Activated CD8-positive, alpha-beta memory T cell treated with anti-CD3 and anti-CD28 coated beads for 36 hours (primary cell): ENCODE measurements around the gene PPFIBP1. TPM values are rescaled to one million over a fixed set of nuclear protein-coding genes. Genes with fewer than 3 reads are reported as not detected.

Source experiments
- CTCF ChIA-PET: fragments of 350-600 bp; sonication (Branson Sonifier 250); formaldehyde crosslinking; loops from one replicate; lab custom pipeline; 2021; ENCODE audit warnings: antibody characterized with exemption; lab: Charles Lee
- POLR2A ChIA-PET: fragments of 350-600 bp; sonication (Branson Sonifier 250); formaldehyde crosslinking; loops from one replicate; lab custom pipeline; 2021; ENCODE audit warnings: antibody characterized with exemption; lab: Charles Lee
- total RNA-seq, 2 experiments: library from RNA; stranded (reverse); gene quantifications; one replicate each; pipeline ENCODE4 v1.2.3, GENCODE V29; 2021

PPFIBP1 gene
- total RNA-seq, 2 experiments from 2014 or later, result 10.1 to 10.6 TPM

DNA sequence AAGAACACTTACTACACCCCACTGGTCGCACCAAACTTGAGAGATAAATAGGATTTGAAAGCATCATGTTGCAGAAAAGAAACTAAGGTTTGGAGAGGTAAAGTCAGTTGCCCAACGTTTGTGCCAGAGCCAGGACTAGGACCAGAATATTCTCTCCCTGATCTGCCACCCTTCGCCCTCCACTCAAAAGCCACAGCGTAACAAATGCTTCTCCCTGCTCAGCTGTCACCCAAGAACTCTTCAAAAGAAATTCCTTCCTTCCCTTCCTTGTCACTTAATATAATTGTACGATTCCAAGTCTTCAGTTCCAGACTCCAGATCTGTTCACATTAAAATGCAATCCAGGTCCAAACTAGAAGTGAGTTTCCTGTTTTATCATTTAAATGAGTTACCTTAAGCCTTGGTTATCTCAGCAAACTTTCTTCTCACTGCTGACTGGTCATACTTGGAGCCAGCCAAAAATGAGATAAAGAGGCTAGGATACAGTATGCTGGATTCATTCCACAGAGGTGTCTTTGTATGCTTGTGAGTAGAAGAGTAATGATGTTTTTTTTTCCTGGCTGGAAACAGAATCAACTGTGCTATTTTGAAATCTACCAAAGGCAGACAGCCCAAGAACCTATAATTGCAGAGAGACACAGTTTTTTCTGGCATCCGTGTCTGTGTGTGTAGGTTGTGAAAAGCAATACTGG lies 12.8 kb upstream of the PPFIBP1 start:
- ChIA-PET POLR2A (no interaction called here), CTCF (no interaction called here)

DNA sequence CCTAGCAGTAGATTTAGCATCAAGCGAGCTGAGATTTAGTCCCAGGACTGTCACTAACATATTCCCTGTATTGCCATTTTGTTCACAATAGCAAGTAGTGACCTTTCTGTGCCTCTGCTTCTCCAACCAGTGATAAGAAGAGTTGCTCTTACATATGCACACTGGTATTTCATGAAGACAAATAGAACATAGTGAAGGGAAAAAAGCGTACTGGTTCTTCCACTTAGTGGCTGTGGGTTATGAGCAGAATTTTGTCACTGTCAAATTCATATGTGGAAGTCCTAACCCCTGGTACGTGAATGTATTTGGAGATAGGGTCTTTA lies 12.3 kb upstream of the PPFIBP1 start:
- POLR2A ChIA-PET, result no interaction called here
- CTCF ChIA-PET, result no interaction called here

DNA sequence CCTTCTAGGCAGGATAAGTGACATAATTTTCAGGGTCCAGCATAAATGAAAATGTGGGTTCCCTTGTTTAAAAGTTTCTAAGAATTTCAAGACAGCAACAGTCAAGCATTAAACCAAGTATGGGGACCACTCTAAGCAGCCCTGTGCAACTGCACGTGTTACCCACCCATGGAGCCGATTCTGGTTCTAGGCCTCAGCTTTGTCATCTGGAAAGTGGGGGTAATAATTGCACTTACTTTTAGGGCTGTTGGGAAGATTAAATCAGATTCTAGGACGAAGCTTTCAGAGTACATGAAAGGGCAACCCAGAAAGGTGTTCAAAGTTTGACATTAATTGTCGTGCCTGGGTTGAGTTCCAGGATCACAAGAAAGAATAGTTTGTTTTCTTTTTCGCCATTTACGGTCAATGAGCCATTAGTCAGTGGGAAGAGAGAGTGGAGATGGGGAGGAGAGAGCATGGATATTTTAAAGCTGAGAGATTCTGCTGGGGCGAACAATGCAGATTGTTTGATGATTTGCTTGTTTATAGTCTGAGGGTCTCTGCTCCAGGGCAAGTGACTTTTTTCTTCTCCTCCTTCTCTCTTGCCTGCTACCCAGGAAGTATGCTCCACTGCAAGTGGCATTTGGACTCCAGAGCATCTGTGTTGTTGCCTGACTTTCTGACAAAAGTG lies 10.7 kb upstream of the PPFIBP1 start:
- CTCF ChIA-PET, result no interaction called here
- POLR2A ChIA-PET, result no interaction called here

DNA sequence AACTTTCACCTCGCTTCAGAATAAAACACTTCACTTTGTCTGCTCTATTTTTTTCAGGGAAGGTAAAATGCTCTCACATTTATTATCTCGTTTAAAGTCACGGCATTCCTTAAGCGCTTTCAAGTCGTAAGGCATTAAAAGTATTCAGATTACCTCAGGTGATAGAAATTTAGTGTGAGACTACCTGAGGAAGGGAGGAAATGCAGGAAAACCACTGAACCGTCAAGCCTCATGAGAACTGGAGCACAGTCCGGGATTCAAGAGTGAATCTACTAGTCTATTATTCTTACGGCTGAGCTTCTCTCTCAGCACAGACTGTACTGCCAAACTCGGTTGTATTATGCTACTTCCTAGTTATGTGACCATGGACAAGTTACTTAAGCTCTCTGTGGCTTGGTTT lies 8.3 kb upstream of the PPFIBP1 start:
- POLR2A ChIA-PET, result no interaction called here
- CTCF ChIA-PET, result no interaction called here

DNA sequence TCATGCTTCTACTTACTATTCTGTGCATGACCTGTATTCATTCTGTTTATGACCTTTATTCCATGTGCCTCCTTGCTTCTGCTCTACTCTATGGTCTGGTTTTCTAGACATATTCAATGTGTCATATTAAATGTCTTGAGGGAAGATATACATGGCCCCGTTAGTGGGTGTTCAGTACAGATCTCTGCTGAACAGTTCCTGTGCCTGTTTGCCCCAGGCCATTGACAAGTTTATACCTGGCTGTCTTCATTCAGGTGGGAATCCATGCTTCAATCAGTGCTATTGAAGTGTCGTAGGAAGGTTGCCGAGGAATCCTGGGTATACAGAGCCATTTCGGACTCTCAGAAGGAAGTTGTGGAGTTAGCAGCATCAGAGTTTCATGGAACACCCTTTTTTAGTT lies 7.4 kb upstream of the PPFIBP1 start:
- ChIA-PET CTCF (no interaction called here), POLR2A (no interaction called here)

DNA sequence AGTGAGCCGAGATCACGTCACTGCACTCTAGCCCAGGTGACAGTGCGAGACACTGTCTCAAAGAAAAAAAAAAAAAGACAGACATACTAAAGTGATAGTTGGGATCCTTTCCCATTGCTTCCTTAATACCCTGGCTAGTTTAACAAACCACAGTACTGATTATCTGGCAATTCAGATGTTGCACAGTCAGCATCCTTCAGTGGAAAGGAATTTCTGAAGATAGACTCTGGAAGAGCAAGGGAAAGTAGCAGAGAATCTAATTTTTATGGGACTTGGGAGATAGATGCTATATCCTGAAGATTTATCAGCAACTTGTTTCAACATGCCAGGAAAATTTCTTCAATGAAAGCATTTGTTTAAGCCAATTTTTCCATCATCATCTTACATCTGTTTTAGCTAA lies 6.5 kb upstream of the PPFIBP1 start:
- ChIA-PET POLR2A (no interaction called here), CTCF (no interaction called here)

DNA sequence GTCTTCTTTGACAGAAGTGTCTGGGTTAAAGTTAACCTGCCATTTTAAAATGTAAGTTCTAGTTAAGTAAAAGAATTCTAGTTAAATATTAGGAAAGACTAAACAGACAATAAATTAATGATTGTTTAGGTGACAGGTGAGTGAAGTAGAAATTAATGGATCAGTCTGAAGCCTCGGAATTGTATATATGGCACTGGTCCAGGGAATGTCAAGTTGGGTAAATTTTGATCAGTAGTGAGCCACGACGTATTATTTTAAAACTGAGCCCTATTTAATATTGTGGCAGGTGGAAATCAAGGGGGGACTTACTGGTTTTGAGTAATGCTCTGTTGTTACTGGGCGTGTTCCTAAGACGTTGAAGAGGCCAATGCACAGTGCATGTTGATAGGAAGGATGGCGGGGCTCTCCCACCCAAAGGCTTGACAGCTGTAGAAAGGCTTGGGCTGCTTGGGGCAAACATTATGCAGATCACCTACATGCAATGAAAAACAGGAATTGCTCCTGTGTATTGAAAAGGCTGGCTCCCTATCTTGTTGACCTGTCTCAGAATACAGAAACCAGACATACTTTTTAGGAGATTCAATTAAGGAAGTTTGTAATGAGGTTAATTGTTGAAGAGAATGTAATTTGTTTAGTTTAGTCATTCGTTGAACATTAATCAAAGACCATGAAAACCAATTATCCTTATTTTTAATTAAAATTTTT lies 5.9 kb upstream of the PPFIBP1 start:
- ChIA-PET CTCF (no interaction called here), POLR2A (no interaction called here)

DNA sequence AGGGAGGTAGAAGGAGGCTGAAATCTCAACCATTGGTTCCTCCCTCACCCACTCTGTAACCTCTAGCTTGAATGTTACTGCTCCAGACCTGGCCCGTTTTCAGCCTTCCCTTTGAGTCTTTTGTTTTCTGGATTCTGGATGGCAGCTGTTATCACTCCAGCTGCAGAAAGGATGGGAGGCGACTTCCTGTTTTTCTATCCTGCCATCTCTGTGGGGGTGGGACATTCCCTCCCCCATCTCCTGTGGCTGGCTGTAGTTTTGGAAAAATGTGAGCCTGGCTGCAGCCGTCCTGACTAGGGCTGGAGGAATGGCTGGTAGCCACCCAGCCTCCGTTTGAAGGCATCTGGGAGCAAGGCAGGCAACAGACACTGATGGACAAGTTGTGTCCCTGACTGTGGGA lies 2.9 kb upstream of the PPFIBP1 start:
- ChIA-PET POLR2A (no interaction called here), CTCF (no interaction called here)

DNA sequence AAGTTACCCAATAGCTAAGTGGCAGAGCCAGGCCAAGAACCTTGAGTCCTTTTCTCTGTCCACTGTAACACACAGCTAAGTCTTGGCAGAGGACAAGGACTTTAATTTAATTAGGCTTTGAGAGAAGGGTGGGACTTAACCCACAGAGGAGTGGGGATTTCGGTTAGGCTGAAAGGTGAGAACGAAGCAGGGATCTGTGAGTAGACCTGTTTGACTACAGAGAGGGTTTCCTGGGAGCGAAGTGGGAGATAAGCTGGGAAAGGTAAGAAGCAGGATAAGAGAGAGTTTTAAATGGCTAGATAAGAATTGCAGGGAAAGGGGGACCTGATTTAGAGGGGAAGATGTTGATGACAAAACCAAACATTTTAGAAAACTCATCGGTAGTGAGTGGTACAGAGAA lies 2.0 kb upstream of the PPFIBP1 start:
- ChIA-PET CTCF (no interaction called here), POLR2A (no interaction called here)

DNA sequence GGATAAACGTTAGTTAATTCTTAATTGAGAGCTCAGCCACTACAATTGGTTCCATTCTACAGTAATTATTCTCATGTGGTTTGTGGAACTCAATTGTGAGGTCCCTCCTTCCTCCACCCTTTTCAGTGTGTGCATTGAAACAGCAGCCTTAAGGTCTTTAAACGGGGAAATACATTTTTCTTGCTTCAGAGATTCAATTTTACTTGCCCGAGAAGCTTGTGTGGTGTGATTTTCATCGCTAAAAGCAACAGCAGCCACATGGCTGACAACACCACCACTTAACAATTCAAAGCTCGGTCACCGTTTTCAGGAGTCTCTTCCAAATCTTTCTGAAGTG lies 733 bp upstream of the PPFIBP1 start:
- CTCF ChIA-PET, result no interaction called here
- POLR2A ChIA-PET, result no interaction called here

DNA sequence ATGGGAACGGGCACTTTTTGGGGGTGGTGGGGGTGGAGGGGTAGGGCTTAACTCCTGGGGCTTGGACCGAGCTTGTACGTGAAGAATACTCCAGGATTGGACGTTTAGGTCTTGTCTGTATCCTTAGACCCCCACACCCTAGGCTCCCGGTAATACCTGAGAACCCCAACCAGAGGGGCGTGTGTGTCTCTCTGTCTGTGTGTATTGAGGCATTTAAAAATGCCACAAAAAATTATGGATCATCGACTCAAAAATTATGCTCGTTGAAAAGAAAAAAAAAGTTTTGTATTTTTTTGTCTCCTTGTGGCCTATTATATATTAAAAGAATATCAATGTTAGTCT lies 459 bp downstream of the PPFIBP1 start:
- ChIA-PET POLR2A (no interaction called here), CTCF (no interaction called here)

DNA sequence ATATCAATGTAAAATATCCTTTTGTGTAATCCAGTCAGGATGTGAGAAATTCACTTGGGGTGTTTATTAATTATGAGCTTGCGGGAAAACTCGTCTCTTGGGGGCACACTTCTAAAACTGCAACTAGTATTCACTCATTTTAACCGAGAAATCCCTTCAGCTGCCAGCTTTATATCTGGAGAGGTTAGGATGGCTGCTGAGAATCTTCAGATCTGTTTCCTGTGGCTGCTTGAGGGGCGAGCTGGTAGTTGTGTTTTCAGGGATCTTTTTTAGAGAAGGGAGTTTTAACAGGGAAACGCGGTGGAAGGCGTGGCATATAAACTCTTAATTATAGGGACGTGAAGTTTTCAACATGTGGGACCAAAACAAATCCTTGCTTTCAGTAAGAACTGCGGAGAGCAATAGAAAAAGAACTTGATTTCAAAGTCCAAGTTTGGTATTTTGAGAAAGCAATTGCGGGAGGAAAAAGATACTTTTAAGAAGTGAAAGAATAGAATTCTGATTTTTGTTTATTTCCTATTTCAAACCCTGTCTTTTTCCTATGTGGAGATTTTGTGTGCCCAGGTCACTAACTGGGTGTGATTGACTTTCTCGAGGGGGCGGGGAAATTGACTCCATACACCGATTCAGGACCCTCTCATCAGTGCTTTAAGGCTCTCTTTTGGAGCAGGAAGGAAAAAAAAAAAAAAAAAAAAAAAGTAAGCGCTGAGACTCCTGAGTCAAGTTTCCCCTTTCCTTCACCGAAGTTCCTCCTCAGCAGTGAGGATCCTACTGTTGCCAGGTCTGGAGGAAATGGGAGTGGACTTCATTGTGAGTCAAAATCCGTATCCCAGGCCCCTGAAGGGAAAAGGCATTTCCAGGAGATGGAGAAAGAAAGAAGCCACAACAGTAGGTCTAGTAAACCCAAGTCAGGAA lies 1.1 kb downstream of the PPFIBP1 start:
- ChIA-PET CTCF (no interaction called here), POLR2A (no interaction called here)

DNA sequence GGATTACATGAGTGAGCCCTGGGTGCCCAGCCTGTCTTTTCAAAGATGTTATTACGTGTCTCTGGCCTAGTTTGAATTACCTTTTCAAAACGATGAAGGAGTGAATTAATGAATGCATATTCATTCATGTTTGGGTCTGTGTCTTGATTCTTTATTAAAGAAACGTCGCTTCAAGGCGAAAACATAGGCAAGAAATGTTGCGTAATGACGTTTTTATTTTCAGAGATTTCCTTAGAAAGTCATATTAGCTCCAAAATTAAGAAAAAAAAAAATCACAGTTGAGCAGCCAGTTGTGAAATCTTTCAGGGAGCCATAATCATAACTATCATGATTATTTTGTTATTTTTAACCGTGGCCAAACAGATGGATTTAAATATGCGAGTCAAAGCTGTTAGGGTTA lies 3.5 kb downstream of the PPFIBP1 start:
- POLR2A ChIA-PET, result no interaction called here

DNA sequence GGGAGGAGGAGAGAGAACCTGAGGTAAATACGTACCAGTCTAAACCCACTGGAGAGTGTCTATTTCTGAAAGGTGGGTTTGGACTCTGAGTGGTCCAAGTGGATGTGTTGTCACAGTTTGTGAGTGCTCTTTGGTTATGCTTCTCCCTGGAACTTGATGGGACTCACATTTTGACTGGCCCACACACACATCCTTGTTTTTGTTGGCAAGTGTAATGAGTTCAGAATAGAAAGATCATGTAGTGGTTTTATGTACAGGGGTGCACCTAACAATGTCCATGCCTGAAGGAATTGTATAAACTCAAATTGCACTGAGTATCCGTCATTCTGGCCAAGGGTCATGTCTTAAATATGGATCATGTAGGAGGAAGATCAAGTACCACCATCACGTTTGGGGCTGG lies 4.8 kb downstream of the PPFIBP1 start:
- POLR2A ChIA-PET, result no interaction called here
- CTCF ChIA-PET, result no interaction called here

More for the DNA sequence above, 3.5 kb downstream of the PPFIBP1 start:
- CTCF ChIA-PET, result no interaction called here

DNA sequence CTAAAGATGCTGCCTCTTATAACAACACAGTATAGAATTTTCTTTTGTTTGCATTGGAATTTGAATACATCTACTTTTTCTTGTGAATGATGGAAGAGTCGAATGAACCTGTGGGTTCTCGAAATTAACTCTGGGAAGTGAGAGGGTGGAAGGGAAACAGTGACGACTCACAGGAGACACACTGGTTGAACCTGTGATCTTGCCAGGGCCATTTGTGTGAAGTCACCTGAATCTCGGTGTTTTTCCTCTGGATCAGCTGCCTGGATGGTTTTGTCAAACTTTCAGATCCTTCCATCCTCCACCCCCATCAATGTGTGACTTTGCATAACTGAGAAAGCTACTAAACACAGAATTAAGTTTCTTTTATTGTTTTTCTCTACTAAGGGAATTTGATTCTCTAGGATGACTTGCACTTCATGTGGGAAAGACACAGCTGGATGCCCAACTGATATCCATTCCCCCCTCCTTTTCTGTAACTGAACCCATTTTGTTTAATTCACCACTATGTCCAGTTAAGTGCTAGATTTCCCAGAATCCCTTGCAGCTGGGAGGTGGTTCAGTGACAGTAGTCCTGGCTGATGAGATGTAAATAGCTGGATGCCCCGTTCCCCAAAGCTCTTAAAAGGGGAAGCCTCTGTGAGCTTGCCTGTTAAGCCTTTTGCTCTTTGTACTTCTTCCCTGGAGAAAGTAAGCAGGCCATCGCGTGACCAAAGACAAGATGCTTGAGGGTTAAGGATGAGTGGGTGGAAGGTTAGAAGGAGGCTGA lies 6.3 kb downstream of the PPFIBP1 start:
- POLR2A ChIA-PET, result interaction anchor here (0.6 kb wide), 1 partner anchor 57 kb away, joined by 3 read pairs; no protein-coding TSS in a partner anchor
- CTCF ChIA-PET, result no interaction called here

DNA sequence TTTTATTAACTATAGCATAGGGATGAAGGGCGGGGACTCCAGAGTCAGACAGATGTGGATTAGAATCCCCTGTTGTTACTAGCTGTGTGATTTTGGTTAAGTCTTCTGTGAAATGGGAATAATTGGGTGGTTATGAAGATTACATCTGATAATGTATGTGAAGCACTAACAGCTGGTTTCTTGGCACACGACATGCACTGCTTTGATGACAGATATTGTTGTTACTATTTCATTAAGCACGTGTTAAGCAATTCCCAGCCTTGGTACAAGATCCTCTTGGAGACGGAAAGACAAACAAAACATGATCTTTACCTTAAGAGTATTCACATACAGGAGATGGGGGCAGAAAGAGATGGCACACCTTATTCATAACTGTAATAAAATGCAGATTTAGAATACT lies 7.9 kb downstream of the PPFIBP1 start:
- POLR2A ChIA-PET, result no interaction called here
- CTCF ChIA-PET, result no interaction called here

DNA sequence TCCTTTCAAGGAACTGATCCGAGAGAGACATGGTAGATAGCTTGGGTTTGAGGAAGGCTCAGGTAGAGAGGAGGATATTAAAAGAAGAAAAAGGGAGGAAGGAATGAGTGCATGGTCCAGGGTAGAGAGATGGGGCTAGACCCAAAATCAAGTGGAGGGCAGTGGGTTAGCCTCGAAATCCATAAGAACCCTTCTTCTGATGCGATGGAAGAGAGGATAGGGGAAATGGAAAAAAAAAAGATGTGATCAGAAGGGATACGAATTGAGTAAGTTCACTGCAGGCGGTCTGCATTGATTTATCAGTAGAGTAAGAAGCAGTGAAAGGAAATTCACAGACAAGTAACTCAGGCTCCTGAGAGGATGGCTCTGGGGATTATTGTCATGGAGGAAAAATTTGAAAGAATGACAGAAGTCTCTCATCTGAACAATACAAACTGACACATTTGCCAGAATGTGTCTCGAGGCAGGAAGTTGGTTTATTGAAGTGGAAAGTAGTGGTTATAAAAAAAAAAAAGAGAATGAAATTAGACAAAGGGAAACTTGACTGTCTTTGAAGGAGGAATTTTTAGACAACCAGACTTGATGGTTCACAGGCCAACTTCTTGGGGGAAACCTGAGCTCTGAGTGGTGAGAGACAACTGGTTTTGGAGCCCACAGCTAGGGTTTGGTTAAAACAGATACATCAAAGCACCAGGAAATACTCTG lies 10.2 kb downstream of the PPFIBP1 start:
- ChIA-PET POLR2A (interaction anchor here (0.7 kb wide), 1 partner anchor 312 kb away, joined by 3 read pairs; no protein-coding TSS in a partner anchor), CTCF (no interaction called here)

DNA sequence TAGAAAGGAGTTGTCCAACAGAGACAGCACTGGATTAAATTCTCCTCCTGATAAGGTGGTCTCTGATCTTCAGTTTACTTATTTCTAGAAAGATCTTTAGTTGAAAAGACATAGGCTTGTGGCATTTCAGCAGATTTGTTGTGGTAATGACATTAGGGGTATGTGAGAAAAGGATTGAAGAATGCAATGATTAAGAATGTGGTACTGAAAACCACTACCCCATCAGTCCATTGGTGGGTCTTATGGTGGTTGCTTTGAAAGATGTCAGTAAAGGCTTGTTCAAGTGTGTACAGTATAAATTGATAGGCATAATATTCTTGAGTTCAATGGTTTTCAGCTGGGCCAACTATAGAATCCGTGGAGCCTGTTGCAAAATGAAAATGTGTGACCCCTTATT lies 10.8 kb downstream of the PPFIBP1 start:
- CTCF ChIA-PET, result no interaction called here
- POLR2A ChIA-PET, result interaction anchor here (0.7 kb wide), 1 partner anchor 313 kb away, joined by 3 read pairs; no protein-coding TSS in a partner anchor

DNA sequence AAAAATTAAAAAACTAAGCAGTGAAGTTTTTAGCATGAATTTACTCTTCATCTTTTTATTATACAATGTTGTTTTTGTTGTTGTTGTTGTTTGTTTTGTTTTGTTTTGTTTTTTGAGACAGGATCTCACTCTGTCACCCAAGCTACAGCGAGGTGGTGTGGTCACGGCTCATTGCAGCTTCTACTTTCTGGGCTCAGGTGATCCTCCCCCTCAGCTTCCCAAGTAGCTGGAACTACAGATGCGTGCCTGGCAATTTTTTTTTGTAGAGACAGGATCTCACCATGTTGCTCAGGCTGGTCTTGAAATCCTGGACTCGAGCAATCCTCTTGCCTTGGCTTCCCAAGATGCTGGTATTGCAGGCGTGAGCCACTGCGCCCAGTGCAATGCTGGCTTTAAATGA lies 11.3 kb downstream of the PPFIBP1 start:
- CTCF ChIA-PET, result no interaction called here
- POLR2A ChIA-PET, result no interaction called here
